VCaP (cell line): ENCODE data around the gene SAMD15.

ENCODE experiments used
- H3K27ac ChIP-seq: fragments of 450-650 bp; 2 replicates; pipeline ENCODE4 v1.5.1; 2017
- TF ChIP-seq, protein P1 (sequence below): fragments of 450-650 bp; conservative IDR thresholded peaks from 2 replicates; pipeline ENCODE4 v1.5.1; 2017; ENCODE audit warnings: mild to moderate bottlenecking, moderate library complexity

The SAMD15 gene

DNA sequence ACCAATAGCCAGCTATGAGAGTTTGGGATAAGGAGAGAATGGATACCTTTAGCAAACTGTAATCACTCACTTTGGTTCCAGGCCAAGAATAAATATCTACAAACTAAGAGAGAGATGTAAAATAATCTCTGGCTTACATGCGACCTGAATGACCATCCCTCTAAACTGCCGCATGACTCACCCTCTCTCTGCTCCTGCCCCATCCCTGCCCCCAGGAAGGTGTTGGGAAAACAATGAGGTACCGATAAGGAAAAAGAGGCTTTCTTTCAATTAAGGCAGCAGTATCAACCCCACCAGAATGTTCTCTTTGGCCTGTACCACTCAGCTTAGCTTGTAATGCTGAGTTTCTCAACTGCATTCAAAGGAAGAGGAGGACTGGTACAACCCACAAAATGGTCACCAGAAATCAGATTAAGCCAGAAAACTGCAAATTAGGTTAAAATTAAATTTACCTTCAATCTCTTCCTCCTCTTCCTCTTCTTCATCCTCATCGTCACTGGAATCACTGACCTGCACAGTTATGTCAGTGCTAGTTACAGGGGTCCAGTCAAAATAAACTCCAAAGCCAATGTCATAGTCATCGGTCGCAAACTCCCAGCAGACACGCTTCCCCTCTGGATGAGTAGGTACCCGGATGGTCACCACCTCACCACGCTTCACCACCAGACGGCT, 34.3 kb upstream of the SAMD15 start:
- TF ChIP-seq, protein P1, sequence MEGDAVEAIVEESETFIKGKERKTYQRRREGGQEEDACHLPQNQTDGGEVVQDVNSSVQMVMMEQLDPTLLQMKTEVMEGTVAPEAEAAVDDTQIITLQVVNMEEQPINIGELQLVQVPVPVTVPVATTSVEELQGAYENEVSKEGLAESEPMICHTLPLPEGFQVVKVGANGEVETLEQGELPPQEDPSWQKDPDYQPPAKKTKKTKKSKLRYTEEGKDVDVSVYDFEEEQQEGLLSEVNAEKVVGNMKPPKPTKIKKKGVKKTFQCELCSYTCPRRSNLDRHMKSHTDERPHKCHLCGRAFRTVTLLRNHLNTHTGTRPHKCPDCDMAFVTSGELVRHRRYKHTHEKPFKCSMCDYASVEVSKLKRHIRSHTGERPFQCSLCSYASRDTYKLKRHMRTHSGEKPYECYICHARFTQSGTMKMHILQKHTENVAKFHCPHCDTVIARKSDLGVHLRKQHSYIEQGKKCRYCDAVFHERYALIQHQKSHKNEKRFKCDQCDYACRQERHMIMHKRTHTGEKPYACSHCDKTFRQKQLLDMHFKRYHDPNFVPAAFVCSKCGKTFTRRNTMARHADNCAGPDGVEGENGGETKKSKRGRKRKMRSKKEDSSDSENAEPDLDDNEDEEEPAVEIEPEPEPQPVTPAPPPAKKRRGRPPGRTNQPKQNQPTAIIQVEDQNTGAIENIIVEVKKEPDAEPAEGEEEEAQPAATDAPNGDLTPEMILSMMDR: no peak

DNA sequence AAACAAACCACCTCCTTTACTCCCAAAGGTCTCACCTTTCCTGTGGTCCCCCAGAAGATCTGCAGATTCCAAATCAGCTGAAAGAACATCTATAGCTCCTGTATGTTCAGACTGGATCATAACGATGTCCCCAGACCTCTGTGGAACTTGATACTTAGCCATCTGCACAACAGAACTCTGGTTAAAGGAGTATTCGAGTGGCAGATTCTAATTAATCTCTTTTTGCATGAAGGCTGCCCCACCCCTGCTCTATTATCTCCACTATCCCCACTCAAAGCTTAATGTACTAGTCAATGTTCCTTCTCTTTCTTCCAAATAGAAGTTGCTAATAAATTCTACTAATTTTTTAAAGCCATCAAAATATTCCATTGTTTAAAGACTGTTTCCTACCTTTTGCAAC, 33.5 kb upstream of the SAMD15 start:
- TF ChIP-seq, protein P1: no peak

More for the DNA sequence above, 34.3 kb upstream of the SAMD15 start:
- no peak overlapping the region for H3K27ac ChIP-seq

DNA sequence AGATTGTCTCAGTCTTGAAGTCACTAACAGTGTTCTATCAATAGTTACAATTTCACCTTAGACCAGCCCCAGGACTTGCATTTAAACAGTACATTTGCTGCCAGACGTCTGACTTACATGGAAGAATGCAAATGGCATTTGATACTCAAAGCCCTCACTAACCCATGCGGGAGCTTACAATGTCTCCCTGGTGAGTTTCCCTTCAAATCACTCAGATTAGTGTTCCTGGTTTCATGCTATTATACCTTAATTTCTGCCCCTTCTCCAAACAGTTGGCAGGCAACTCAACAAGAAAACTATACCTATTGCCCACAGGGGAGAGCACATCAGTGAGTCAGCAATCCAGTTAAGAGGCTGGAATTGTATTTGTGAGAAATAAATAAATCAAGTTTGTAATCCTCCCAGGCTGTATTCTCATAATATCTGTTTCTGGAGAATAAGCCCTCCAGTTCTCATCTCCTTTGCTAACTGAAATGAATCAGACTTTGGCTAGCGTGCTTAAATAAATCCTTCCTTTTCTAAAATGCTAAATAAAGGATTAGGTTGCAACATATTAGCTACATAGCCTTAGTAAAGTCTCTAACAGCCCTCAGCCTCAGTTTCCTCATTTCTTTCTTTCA, 32.7 kb upstream of the SAMD15 start:
- TF ChIP-seq, protein P1: no peak
- no peak overlapping the region for H3K27ac ChIP-seq

More for the DNA sequence above, 33.5 kb upstream of the SAMD15 start:
- H3K27ac ChIP-seq: no peak overlapping the region

DNA sequence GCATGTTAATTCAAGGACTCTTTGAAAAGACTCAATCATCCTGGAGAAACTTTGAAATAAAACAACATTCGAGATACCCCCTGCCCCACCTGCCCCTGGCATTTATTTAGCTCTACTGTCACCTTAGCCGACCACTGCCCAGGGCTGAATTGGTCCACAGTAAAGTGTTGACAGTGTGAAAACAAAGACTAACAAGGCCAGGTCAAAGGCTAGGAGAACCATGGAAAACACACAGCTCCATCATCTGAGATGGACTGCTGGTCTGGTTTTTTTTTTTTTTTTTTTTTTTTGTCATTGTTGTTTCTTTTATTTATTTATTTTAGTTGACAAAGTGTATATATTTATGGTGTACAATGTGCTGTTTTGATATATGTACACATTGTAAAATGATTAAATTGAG, 30.7 kb upstream of the SAMD15 start:
- TF ChIP-seq, protein P1: no peak
- H3K27ac ChIP-seq: no peak overlapping the region

DNA sequence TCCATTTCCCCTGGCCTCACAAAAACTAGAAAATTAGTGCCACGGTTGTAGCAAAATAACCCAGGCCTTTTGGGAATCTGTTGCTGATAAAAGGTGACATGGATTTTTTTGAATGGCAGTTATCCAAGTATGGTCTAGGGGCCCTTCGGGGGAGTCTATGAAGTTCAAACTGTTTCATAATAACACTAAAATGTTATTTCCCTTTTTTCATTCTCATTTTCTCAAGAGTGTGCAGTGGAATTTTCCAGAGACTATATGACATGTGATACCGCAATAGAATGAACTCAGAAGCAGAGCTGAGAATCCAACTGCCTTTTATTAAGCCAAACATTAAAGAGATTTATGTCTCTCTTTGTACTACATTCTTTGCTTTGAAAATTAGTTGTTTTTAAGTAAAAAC, 29.4 kb upstream of the SAMD15 start:
- TF ChIP-seq, protein P1: no peak
- no peak overlapping the region for H3K27ac ChIP-seq

DNA sequence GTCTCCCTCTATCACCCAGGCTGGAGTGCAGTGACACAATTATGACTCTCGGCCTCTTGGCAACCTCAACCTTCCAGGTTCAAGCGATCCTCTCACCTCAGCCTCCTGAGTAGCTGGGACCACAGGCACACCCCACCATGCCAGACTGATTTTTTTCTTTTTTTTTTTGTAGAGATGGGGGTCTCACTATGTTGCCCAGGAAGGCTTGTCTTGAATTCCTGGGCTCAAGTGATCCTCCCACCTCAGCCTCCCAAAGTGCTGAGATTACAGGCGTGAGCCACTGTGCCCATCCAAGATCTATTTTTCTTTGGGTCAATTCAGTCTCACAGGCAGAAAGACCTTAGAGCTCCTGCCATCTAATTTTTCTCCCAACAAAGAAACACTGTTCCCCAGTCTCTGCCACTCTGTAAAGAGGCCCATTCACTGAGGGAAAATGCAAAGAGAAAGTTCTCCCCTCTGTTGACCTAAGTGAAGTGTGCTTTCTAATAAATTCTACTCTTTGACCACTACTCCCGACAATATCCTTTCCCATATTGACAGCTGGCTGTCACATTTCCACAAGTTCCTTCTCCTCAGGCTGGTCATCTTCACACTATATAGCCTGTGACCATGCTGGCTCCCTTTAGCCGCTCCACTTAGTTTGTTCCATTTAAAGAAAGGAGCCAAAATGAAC, 23.6 kb upstream of the SAMD15 start:
- TF ChIP-seq, protein P1: no peak
- no peak overlapping the region for H3K27ac ChIP-seq

DNA sequence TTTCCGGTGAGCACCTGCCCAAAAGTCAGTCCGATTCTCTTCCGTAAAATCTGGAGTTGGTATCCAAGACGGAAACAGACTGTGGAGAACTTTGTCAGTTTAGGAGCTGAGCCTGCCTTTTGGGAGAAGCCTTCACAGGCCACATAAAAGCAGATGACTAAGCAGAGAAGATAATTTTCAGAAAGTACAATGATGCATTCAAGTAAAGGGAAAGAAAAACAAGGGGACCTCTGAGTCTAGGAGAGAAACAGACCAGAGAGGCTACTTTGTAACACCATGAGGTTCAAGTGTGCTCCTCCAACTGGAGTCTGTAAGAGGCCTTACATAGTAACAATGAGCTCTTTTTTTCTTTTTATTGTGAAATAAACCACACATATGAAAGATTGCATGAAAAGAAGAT, 21.4 kb upstream of the SAMD15 start:
- H3K27ac ChIP-seq: no peak overlapping the region
- TF ChIP-seq, protein P1: no peak
